Measurements from ENCODE around the gene GATA3.

The GATA3 gene

GRCh38 chr10:8041284-8041991 is 13.1 kb upstream of the GATA3 start:
- Histone ChIP-seq H3K9ac (ENCODE audit: low read length) (no peak overlapping the region), H3K36me3 (ENCODE audit: control insufficient read depth, insufficient read depth, low read length) (no peaks in the 10 kb centered on the region), H3K27me3 (ENCODE audit: control insufficient read depth, insufficient read depth, low read length) (peaks cover 97% of the 10 kb centered on the region), H3K4me1 (ENCODE audit: control insufficient read depth, insufficient read depth, low read length) (peaks cover 11% of the 10 kb centered on the region), H3K9me3 (ENCODE audit: control insufficient read depth, low read length) (no peaks in the 10 kb centered on the region), H3K4me3 (ENCODE audit: low read length) (no peak overlapping the region)

- H3K9me3 ChIP-seq (ENCODE audit: control insufficient read depth, low read length): no peaks in the 10 kb centered on the region
- H3K4me1 ChIP-seq (ENCODE audit: control insufficient read depth, insufficient read depth, low read length): peaks cover 11% of the 10 kb centered on the region
Observed at GRCh38 chr10:8041992-8042720, 12.3 kb upstream of the GATA3 start.

GRCh38 chr10:8042721-8043568 is 11.5 kb upstream of the GATA3 start:
- Histone ChIP-seq H3K4me1 (ENCODE audit: control insufficient read depth, insufficient read depth, low read length) (peaks cover 11% of the 10 kb centered on the region), H3K27me3 (ENCODE audit: control insufficient read depth, insufficient read depth, low read length) (peaks cover 98% of the 10 kb centered on the region), H3K36me3 (ENCODE audit: control insufficient read depth, insufficient read depth, low read length) (no peaks in the 10 kb centered on the region), H3K4me3 (ENCODE audit: low read length) (no peak overlapping the region), H3K9ac (ENCODE audit: low read length) (no peak overlapping the region), H3K9me3 (ENCODE audit: control insufficient read depth, low read length) (no peaks in the 10 kb centered on the region)

More at GRCh38 chr10:8041992-8042720, 12.3 kb upstream of the GATA3 start:
- Histone ChIP-seq H3K27me3 (ENCODE audit: control insufficient read depth, insufficient read depth, low read length) (peaks cover 97% of the 10 kb centered on the region), H3K4me3 (ENCODE audit: low read length) (no peak overlapping the region), H3K9ac (ENCODE audit: low read length) (no peak overlapping the region), H3K36me3 (ENCODE audit: control insufficient read depth, insufficient read depth, low read length) (no peaks in the 10 kb centered on the region)

GRCh38 chr10:8043569-8044306 is 10.8 kb upstream of the GATA3 start:
- no peaks in the 10 kb centered on the region for H3K36me3 ChIP-seq (ENCODE audit: control insufficient read depth, insufficient read depth, low read length)
- no peaks in the 10 kb centered on the region for H3K9me3 ChIP-seq (ENCODE audit: control insufficient read depth, low read length)
- peaks cover 98% of the 10 kb centered on the region for H3K27me3 ChIP-seq (ENCODE audit: control insufficient read depth, insufficient read depth, low read length)
- H3K9ac ChIP-seq (ENCODE audit: low read length): no peak overlapping the region
- H3K4me1 ChIP-seq (ENCODE audit: control insufficient read depth, insufficient read depth, low read length): peaks cover 11% of the 10 kb centered on the region
- no peak overlapping the region for H3K4me3 ChIP-seq (ENCODE audit: low read length)

- Histone ChIP-seq H3K27me3 (ENCODE audit: control insufficient read depth, insufficient read depth, low read length) (peaks cover 98% of the 10 kb centered on the region), H3K9ac (ENCODE audit: low read length) (no peak overlapping the region), H3K4me1 (ENCODE audit: control insufficient read depth, insufficient read depth, low read length) (peaks cover 15% of the 10 kb centered on the region), H3K36me3 (ENCODE audit: control insufficient read depth, insufficient read depth, low read length) (no peaks in the 10 kb centered on the region), H3K9me3 (ENCODE audit: control insufficient read depth, low read length) (no peaks in the 10 kb centered on the region), H3K4me3 (ENCODE audit: low read length) (no peak overlapping the region)
Observed at GRCh38 chr10:8044331-8044907, 10.1 kb upstream of the GATA3 start.

GRCh38 chr10:8044908-8045725 is 9.4 kb upstream of the GATA3 start:
- peaks cover 22% of the 10 kb centered on the region for H3K4me1 ChIP-seq (ENCODE audit: control insufficient read depth, insufficient read depth, low read length)
- H3K4me3 ChIP-seq (ENCODE audit: low read length): peak overlapping the region; percentile 25
- no peaks in the 10 kb centered on the region for H3K36me3 ChIP-seq (ENCODE audit: control insufficient read depth, insufficient read depth, low read length)
- H3K9ac ChIP-seq (ENCODE audit: low read length): no peak overlapping the region
- no peaks in the 10 kb centered on the region for H3K9me3 ChIP-seq (ENCODE audit: control insufficient read depth, low read length)
- peaks cover 98% of the 10 kb centered on the region for H3K27me3 ChIP-seq (ENCODE audit: control insufficient read depth, insufficient read depth, low read length)

- Histone ChIP-seq H3K4me3 (ENCODE audit: low read length) (peak overlapping the region; percentile 25), H3K9ac (ENCODE audit: low read length) (no peak overlapping the region), H3K9me3 (ENCODE audit: control insufficient read depth, low read length) (no peaks in the 10 kb centered on the region), H3K36me3 (ENCODE audit: control insufficient read depth, insufficient read depth, low read length) (no peaks in the 10 kb centered on the region), H3K4me1 (ENCODE audit: control insufficient read depth, insufficient read depth, low read length) (peaks cover 29% of the 10 kb centered on the region), H3K27me3 (ENCODE audit: control insufficient read depth, insufficient read depth, low read length) (peaks cover 98% of the 10 kb centered on the region)
Observed at GRCh38 chr10:8045726-8046494, 8.6 kb upstream of the GATA3 start.

- no peak overlapping the region for H3K9ac ChIP-seq (ENCODE audit: low read length)
- H3K4me1 ChIP-seq (ENCODE audit: control insufficient read depth, insufficient read depth, low read length): peaks cover 29% of the 10 kb centered on the region
- H3K36me3 ChIP-seq (ENCODE audit: control insufficient read depth, insufficient read depth, low read length): no peaks in the 10 kb centered on the region
- no peaks in the 10 kb centered on the region for H3K9me3 ChIP-seq (ENCODE audit: control insufficient read depth, low read length)
- H3K4me3 ChIP-seq (ENCODE audit: low read length): no peak overlapping the region
- H3K27me3 ChIP-seq (ENCODE audit: control insufficient read depth, insufficient read depth, low read length): peaks cover 99% of the 10 kb centered on the region
Observed at GRCh38 chr10:8047452-8048280, 6.8 kb upstream of the GATA3 start.

- Histone ChIP-seq H3K4me1 (ENCODE audit: control insufficient read depth, insufficient read depth, low read length) (peaks cover 33% of the 10 kb centered on the region), H3K9me3 (ENCODE audit: control insufficient read depth, low read length) (no peaks in the 10 kb centered on the region), H3K4me3 (ENCODE audit: low read length) (no peak overlapping the region), H3K27me3 (ENCODE audit: control insufficient read depth, insufficient read depth, low read length) (peaks cover 99% of the 10 kb centered on the region), H3K36me3 (ENCODE audit: control insufficient read depth, insufficient read depth, low read length) (no peaks in the 10 kb centered on the region), H3K9ac (ENCODE audit: low read length) (no peak overlapping the region)
Observed at GRCh38 chr10:8048281-8049008, 6.0 kb upstream of the GATA3 start.
